ENCODE results near the gene PACRG.

- TF ChIP-seq, protein P1, sequence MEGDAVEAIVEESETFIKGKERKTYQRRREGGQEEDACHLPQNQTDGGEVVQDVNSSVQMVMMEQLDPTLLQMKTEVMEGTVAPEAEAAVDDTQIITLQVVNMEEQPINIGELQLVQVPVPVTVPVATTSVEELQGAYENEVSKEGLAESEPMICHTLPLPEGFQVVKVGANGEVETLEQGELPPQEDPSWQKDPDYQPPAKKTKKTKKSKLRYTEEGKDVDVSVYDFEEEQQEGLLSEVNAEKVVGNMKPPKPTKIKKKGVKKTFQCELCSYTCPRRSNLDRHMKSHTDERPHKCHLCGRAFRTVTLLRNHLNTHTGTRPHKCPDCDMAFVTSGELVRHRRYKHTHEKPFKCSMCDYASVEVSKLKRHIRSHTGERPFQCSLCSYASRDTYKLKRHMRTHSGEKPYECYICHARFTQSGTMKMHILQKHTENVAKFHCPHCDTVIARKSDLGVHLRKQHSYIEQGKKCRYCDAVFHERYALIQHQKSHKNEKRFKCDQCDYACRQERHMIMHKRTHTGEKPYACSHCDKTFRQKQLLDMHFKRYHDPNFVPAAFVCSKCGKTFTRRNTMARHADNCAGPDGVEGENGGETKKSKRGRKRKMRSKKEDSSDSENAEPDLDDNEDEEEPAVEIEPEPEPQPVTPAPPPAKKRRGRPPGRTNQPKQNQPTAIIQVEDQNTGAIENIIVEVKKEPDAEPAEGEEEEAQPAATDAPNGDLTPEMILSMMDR (IDR thresholded peaks at IDR 0.05; ENCODE audit: poor library complexity, severe bottlenecking) = no peak
- TF ChIP-seq EZH2 (IDR thresholded peaks at IDR 0.05; ENCODE audit: borderline replicate concordance, insufficient read depth, low read length, poor library complexity, severe bottlenecking) (no peak), EP300 (conservative IDR thresholded peaks at IDR 0.05; ENCODE audit: poor library complexity, severe bottlenecking) (no peak)
- TF ChIP-seq, protein P2, sequence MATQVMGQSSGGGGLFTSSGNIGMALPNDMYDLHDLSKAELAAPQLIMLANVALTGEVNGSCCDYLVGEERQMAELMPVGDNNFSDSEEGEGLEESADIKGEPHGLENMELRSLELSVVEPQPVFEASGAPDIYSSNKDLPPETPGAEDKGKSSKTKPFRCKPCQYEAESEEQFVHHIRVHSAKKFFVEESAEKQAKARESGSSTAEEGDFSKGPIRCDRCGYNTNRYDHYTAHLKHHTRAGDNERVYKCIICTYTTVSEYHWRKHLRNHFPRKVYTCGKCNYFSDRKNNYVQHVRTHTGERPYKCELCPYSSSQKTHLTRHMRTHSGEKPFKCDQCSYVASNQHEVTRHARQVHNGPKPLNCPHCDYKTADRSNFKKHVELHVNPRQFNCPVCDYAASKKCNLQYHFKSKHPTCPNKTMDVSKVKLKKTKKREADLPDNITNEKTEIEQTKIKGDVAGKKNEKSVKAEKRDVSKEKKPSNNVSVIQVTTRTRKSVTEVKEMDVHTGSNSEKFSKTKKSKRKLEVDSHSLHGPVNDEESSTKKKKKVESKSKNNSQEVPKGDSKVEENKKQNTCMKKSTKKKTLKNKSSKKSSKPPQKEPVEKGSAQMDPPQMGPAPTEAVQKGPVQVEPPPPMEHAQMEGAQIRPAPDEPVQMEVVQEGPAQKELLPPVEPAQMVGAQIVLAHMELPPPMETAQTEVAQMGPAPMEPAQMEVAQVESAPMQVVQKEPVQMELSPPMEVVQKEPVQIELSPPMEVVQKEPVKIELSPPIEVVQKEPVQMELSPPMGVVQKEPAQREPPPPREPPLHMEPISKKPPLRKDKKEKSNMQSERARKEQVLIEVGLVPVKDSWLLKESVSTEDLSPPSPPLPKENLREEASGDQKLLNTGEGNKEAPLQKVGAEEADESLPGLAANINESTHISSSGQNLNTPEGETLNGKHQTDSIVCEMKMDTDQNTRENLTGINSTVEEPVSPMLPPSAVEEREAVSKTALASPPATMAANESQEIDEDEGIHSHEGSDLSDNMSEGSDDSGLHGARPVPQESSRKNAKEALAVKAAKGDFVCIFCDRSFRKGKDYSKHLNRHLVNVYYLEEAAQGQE (IDR thresholded peaks at IDR 0.05; ENCODE audit: borderline replicate concordance) = no peak
Observed at GRCh38 chr6:163291622-163292021, 563.8 kb downstream of the PACRG start.

All from neural cell (in vitro differentiated cells).